IMR-90 (cell line): ENCODE results near the gene DISC1. TPM values are rescaled to one million over a fixed set of nuclear protein-coding genes. Genes with fewer than 3 reads are reported as not detected.

Source experiments
- ATAC-seq: fragments of 200-7000 bp; cut with Tn5 transposase; 2 replicates; pipeline ENCODE4 v1.9.1; 2020; ENCODE audit warnings: low read depth, mild to moderate bottlenecking, moderate library complexity
- BruUV-seq: library from RNA; stranded (reverse); fragments of 400-500 nt; replicated peaks from 2 replicates; lab custom pipeline; 2021; lab: Mats Ljungman, UMichigan
- CTCF ChIA-PET: fragments of 300-600 bp; formaldehyde crosslinking; extraction: SDS; loops from one replicate; lab custom pipeline; 2021; ENCODE audit warnings: antibody characterized with exemption; lab: Yijun Ruan, JAX
- POLR2A ChIA-PET: fragments of 300-600 bp; sonication (Branson Sonifier 250); formaldehyde crosslinking; loops from one replicate; lab custom pipeline; 2022; ENCODE audit warnings: antibody characterized with exemption; ENCODE audit not compliant: unreplicated experiment; lab: Charles Lee
- DNase-seq: peaks from one replicate; pipeline ENCODE4 v3.0.0; 2013
- H2AFZ ChIP-seq: replicated peaks from 2 replicates; pipeline ENCODE3; 2013; ENCODE audit warnings: low read length, mild to moderate bottlenecking; ENCODE audit not compliant: poor library complexity
- H2AK5ac ChIP-seq: 2 replicates; pipeline ENCODE4 v1.6.1; 2013; ENCODE audit warnings: low read depth, low read length, inconsistent platforms
- H2AK9ac ChIP-seq: replicated peaks from 2 replicates; pipeline ENCODE3; 2013; ENCODE audit warnings: mild to moderate bottlenecking, low read depth, low read length, moderate library complexity; ENCODE audit not compliant: poor library complexity
- H2BK120ac ChIP-seq: 2 replicates; pipeline ENCODE4 v1.6.1; 2013; ENCODE audit warnings: low read depth, low read length, inconsistent platforms
- H2BK15ac ChIP-seq: 3 replicates; pipeline ENCODE4 v1.6.1; 2013; ENCODE audit warnings: low read depth, low read length, inconsistent platforms
- H2BK20ac ChIP-seq: 2 replicates; pipeline ENCODE4 v1.6.1; 2013; ENCODE audit warnings: low read depth, mild to moderate bottlenecking, inconsistent platforms, low read length, moderate library complexity
- H2BK5ac ChIP-seq: 2 replicates; pipeline ENCODE4 v1.6.1; 2013; ENCODE audit warnings: mild to moderate bottlenecking, low read depth, low read length, inconsistent platforms; ENCODE audit not compliant: poor library complexity, severe bottlenecking
- H3K14ac ChIP-seq: replicated peaks from 2 replicates; pipeline ENCODE4 v1.6.1; 2013; ENCODE audit warnings: low read depth, low read length, inconsistent platforms
- H3K18ac ChIP-seq: 2 replicates; pipeline ENCODE4 v1.6.1; 2013; ENCODE audit warnings: low read depth, low read length, control low read depth
- H3K23ac ChIP-seq: 2 replicates; pipeline ENCODE4 v1.6.1; 2013; ENCODE audit warnings: low read depth, low read length, inconsistent platforms
- H3K27ac ChIP-seq: 2 replicates; pipeline ENCODE4 v1.5.1; 2013; ENCODE audit warnings: mild to moderate bottlenecking, control low read depth, low read length; ENCODE audit not compliant: insufficient read depth
- H3K27me3 ChIP-seq: 2 replicates; pipeline ENCODE4 v1.6.1; 2013; ENCODE audit warnings: low read length; ENCODE audit not compliant: control insufficient read depth, insufficient read depth
- H3K36me3 ChIP-seq: 2 replicates; pipeline ENCODE4 v1.6.1; 2013; ENCODE audit warnings: low read length, mixed read lengths; ENCODE audit not compliant: control insufficient read depth, insufficient read depth
- H3K4ac ChIP-seq: 2 replicates; pipeline ENCODE4 v1.6.1; 2013; ENCODE audit warnings: low read depth, low read length, inconsistent platforms
- H3K4me1 ChIP-seq: 2 replicates; pipeline ENCODE4 v1.6.1; 2013; ENCODE audit warnings: low read length, mixed read lengths; ENCODE audit not compliant: control insufficient read depth, insufficient read depth
- H3K4me2 ChIP-seq: 2 replicates; pipeline ENCODE4 v1.6.1; 2013; ENCODE audit warnings: low read depth, mild to moderate bottlenecking, control low read depth, low read length, moderate library complexity
- H3K4me3 ChIP-seq: 2 replicates; pipeline ENCODE4 v1.5.1; 2013; ENCODE audit warnings: low read depth, mild to moderate bottlenecking, control low read depth, low read length, moderate library complexity; ENCODE audit not compliant: insufficient read depth
- H3K56ac ChIP-seq: 2 replicates; pipeline ENCODE4 v1.6.1; 2013; ENCODE audit warnings: low read length, inconsistent platforms; ENCODE audit not compliant: insufficient read depth; ENCODE audit errors: extremely low read depth
- H3K79me1 ChIP-seq, 2 experiments: 2 replicates each; pipeline ENCODE4 v1.6.1; 2013; ENCODE audit warnings: low read length in 2 of 2, inconsistent platforms in 1 of 2, low read depth in 1 of 2
- H3K9ac ChIP-seq: 2 replicates; pipeline ENCODE4 v1.6.1; 2013; ENCODE audit warnings: low read depth, low read length, control low read depth
- H3K9me1 ChIP-seq: 2 replicates; pipeline ENCODE4 v1.6.1; 2013; ENCODE audit warnings: low read length, inconsistent platforms; ENCODE audit not compliant: insufficient read depth
- H3K9me3 ChIP-seq: 2 replicates; pipeline ENCODE4 v1.6.1; 2013; ENCODE audit warnings: low read length; ENCODE audit not compliant: control insufficient read depth, insufficient read depth
- H4K20me1 ChIP-seq: 2 replicates; pipeline ENCODE4 v1.6.1; 2013; ENCODE audit warnings: low read length, inconsistent platforms; ENCODE audit not compliant: insufficient read depth
- H4K5ac ChIP-seq: 2 replicates; pipeline ENCODE4 v1.6.1; 2013; ENCODE audit warnings: mild to moderate bottlenecking, low read depth, low read length, control low read depth
- H4K8ac ChIP-seq, 2 experiments: 2 replicates each; pipeline ENCODE4 v1.6.1; 2013; ENCODE audit warnings: low read depth in 2 of 2, low read length in 2 of 2, control low read depth in 1 of 2, inconsistent platforms in 1 of 2
- H4K91ac ChIP-seq: 2 replicates; pipeline ENCODE4 v1.6.1; 2013; ENCODE audit warnings: low read depth, low read length, inconsistent platforms; ENCODE audit not compliant: insufficient read depth
- CEBPB ChIP-seq: IDR thresholded peaks from 2 replicates; pipeline ENCODE4 v1.6.1; 2012; ENCODE audit warnings: low read depth, low read length, improper control_type of control experiment
- CTCF ChIP-seq: conservative IDR thresholded peaks from 2 replicates; pipeline ENCODE4 v1.5.1; 2012; ENCODE audit warnings: mild to moderate bottlenecking, low read depth, low read length, improper control_type of control experiment
- MXI1 ChIP-seq: IDR thresholded peaks from 2 replicates; pipeline ENCODE4 v1.6.1; 2012; ENCODE audit warnings: low read depth, mild to moderate bottlenecking, low read length, moderate library complexity, borderline replicate concordance
- NFE2L2 ChIP-seq: fragments of 150-350 bp; IDR thresholded peaks from 2 replicates; pipeline ENCODE4 v1.6.1; 2016; ENCODE audit warnings: low read depth, mild to moderate bottlenecking, low read length
- POLR2A ChIP-seq: IDR thresholded peaks from 2 replicates; pipeline ENCODE4 v1.6.1; 2012; ENCODE audit warnings: mild to moderate bottlenecking, low read depth, low read length
- RCOR1 ChIP-seq: IDR thresholded peaks from 2 replicates; pipeline ENCODE4 v1.6.1; 2012; ENCODE audit warnings: mild to moderate bottlenecking, low read length, improper control_type of control experiment; ENCODE audit not compliant: insufficient replicate concordance
- WGBS, 2 experiments: methylation state at CpG; one replicate each; pipeline versions ENCODE4 v1.1.5 to v1.1.7; 2013; ENCODE audit warnings: missing lambda C conversion rate in 2 of 2; ENCODE audit not compliant: insufficient read length in 1 of 2; ENCODE audit errors: extremely low coverage in 2 of 2; 5-methylcytosine and 5-hydroxymethylcytosine counted together
- dilution Hi-C: fragments of 300-500 bp; cut with HindIII; formaldehyde crosslinking; loops from one replicate; pipeline ENCODE4 v1.14.3; 2018; ENCODE audit warnings: low sequenced_read_pairs; ENCODE audit not compliant: unreplicated experiment
- in situ Hi-C: fragments of 300-500 bp; cut with MboI; formaldehyde crosslinking; loops from 3 replicates; pipeline ENCODE4 v1.14.3; 2019; ENCODE audit warnings: low sequenced_read_pairs, inconsistent platforms, mixed read lengths
- intact Hi-C: fragments of 100-400 bp; cut with micrococcal nuclease; formaldehyde crosslinking; loops from 2 replicates; pipeline ENCODE4 v1.10.0; 2022
- polyA plus RNA-seq, 3 experiments: library from polyadenylated mRNA; depleted of rRNA; stranded (reverse); fragments of >200 nt; gene quantifications; 2 replicates each; pipeline ENCODE4 v1.2.3, GENCODE V29; 2012; ENCODE audit warnings: low replicate concordance in 1 of 3
- total RNA-seq: library from RNA; depleted of rRNA; stranded (reverse); fragments of >200 nt; gene quantifications from 2 replicates; pipeline ENCODE4 v1.2.3, GENCODE V29; 2012

DISC1 gene
- total and polyA plus RNA-seq, 2 of the 4 experiments (the other 2 are of a cell fraction) = 2.2 to 7.0 TPM

GRCh38 chr1:231761747-231762541, 135.4 kb downstream of the DISC1 start:
- Histone ChIP-seq H2AK9ac (no peak overlapping the region), H3K9me3 (no peaks in the 10 kb centered on the region), H3K4me1 (no peaks in the 10 kb centered on the region), H2BK120ac (no peak overlapping the region), H3K9ac (no peak overlapping the region), H3K4me2 (no peak overlapping the region), H3K56ac (no peak overlapping the region), H3K36me3 (no peaks in the 10 kb centered on the region), H3K9me1 (peaks cover under 1% of the 10 kb centered on the region; the same call in 1 of the 2 replicates), H3K27me3 (no peaks in the 10 kb centered on the region), H3K4me3 (no peak overlapping the region), H2BK20ac (no peak overlapping the region), H2BK15ac (no peak overlapping the region), H3K14ac (no peak overlapping the region), H3K18ac (no peak overlapping the region), H2AK5ac (no peak overlapping the region), H2BK5ac (no peak overlapping the region), H3K23ac (no peak overlapping the region), H4K5ac (no peak overlapping the region), H2AFZ (no peak overlapping the region), H4K8ac (no peak overlapping the region), H3K4ac (no peak overlapping the region), H4K91ac (no peak overlapping the region), H4K20me1 (no peaks in the 10 kb centered on the region), H3K79me1 (no peaks in the 10 kb centered on the region), H3K27ac (no peak overlapping the region)
- ATAC-seq (no peak), DNase-seq (no peak)
- ChIA-PET POLR2A (no interaction called here), CTCF (interaction anchor here (1.3 kb wide), 1 partner anchor 11 kb away, joined by 3 read pairs; no protein-coding TSS in a partner anchor)
- no peak for TF ChIP-seq MXI1
- no peak for TF ChIP-seq NFE2L2
- no peak for TF ChIP-seq CTCF
- no peak for TF ChIP-seq CEBPB
- TF ChIP-seq RCOR1 = no peak
- no peak for TF ChIP-seq POLR2A
- dilution Hi-C loops (no loop called here), intact Hi-C loops (no loop called here), in situ Hi-C loops (no loop called here)
- WGBS, 2 experiments = no CpG with 5 or more reads among the region's 6 CpGs
- no TSS peak for BruUV-seq
